Stimulated activated CD8-positive, alpha-beta memory T cell treated with anti-CD3 and anti-CD28 coated beads, Interleukin-4, amount 100 ng/mL, for 24 hours (primary cell): ENCODE data around the gene TRMT44.
"Not testable (repeated sequence)": the region's sequence is repeated elsewhere in the genome, so short reads cannot be mapped to it uniquely, and the experiment has no call there.

Experiments used
- DNase-seq: peaks from one replicate; pipeline ENCODE4 v3.0.0-alpha.2; 2020; ENCODE audit warnings: low read depth

Gene TRMT44

DNA sequence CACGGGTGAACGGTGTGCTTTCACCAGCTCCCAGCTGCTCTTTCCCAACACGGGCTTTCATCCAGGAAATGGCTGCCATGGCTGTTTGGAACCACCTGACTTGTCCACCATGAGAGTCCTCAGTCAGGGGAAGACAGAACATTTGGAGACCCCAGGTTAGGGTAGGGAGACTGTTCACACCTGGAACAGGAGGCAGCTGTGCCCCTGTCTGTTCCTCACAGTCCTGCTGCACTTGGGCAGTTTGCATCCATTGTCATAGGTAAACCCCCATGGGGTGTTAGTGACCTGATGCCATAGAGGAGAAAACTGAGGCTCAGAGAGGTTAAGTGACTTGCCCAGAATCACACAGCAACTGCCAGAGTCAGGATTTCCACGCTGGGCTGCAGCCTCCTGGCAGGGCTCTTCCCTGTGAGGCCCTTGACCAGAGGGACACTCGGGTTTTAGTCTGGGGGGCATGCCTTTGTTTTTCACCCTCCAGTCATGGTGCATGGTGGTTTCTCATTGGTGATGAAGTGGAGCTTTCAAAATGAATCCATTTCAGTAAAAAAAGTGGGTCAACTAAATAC lies 54.5 kb downstream of the TRMT44 start:
- no peak for DNase-seq

DNA sequence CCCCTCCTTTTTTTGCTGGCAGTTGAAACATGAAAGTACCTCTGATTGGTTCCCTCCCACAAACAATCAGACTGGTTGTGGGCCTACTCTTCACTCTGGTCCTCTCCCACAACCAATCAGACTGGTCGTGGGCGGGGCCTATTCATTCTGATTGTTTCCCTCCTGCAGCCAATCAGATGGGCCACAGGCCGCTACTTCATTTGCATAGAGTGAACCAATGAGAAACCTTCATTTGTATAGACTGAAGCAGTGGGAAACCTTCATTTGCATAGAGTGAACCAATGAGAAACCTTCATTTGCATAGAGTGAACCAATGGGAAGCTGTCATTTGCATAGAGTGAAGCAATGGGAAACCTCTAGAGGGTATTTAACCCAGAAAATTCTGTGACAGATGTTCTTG lies 55.2 kb downstream of the TRMT44 start:
- no peak for DNase-seq

GRCh38 chr4:8497762-8498161 lies 57.2 kb downstream of the TRMT44 start:
- no peak for DNase-seq

GRCh38 chr4:8500966-8501365 lies 60.4 kb downstream of the TRMT44 start:
- no peak for DNase-seq

- DNase-seq, result no peak
These were observed 61.2 kb downstream of the TRMT44 start for GRCh38 chr4:8501781-8502180.

- DNase-seq, result no peak
These were observed 61.8 kb downstream of the TRMT44 start for GRCh38 chr4:8502371-8502770.

GRCh38 chr4:8502836-8503585 lies 62.4 kb downstream of the TRMT44 start:
- no peak for DNase-seq

DNA sequence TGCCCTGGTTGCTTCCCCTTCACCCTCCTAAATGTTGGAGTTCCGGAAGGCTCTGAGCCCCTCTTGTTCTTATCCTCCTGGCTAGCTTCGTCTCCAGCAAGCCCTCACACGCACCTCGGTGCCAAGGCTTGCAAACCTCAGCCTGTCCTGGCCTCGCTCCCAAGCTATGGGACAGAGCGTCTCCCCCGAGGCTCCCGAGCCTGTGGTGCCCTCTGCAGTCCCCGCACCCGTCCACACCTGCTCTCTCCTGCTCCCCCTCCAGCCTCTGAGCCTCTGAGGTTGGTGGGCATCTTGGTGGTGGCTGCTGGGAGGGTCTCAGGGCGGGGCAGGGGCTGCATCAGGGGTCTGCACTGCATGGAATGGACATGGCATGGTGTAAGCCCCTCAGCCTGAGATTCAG lies 63.2 kb downstream of the TRMT44 start:
- no peak for DNase-seq

GRCh38 chr4:8504279-8505007 lies 63.9 kb downstream of the TRMT44 start:
- no peak for DNase-seq

- DNase-seq, result no peak
These were observed 64.7 kb downstream of the TRMT44 start for GRCh38 chr4:8505229-8505628.

- DNase-seq, result no peak
These were observed 65.4 kb downstream of the TRMT44 start for GRCh38 chr4:8506006-8506372.

GRCh38 chr4:8506373-8507195 lies 66.0 kb downstream of the TRMT44 start:
- no peak for DNase-seq

DNA sequence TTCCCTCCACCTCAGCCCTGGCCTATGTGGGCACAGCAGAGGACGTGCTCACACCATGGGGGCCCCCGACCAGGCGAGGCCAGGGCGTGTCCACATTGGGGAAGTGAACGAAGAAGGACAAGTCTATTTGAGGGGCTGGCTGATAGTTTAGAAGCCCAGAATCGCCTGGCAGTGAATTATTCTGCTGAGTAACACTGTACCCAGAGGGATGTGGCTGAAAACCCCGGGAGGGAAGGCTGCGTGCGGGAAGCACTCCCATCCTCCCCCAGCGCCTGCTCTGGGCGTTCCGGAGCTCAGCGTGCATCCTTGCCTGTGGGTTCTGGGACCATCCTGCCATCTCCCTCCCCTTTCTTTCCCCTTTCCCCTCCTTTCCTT lies 66.6 kb downstream of the TRMT44 start:
- no peak for DNase-seq

- no peak for DNase-seq
These were observed 67.0 kb downstream of the TRMT44 start for GRCh38 chr4:8507624-8508023.

GRCh38 chr4:8508266-8508665 lies 67.7 kb downstream of the TRMT44 start:
- no peak for DNase-seq

DNA sequence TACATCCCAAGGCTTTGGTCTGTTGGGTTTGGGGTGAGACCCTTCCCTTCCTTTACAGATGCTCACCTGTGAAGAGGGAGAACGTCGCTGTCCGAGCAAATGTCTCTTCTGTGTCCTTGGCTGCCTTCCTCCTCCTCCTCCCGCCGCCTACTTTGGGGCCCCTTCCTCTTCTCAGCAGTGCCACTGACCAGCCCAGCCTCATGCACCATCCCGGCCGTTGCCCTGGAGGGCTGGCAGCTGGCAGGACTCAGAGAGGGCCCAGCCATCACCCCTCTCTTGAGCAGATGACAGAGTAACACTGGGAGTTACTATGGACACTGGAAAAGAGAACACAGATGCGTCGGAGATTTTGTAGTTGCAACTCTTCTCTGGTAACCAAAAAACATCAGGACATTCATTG lies 68.2 kb downstream of the TRMT44 start:
- DNase-seq, result no peak

DNA sequence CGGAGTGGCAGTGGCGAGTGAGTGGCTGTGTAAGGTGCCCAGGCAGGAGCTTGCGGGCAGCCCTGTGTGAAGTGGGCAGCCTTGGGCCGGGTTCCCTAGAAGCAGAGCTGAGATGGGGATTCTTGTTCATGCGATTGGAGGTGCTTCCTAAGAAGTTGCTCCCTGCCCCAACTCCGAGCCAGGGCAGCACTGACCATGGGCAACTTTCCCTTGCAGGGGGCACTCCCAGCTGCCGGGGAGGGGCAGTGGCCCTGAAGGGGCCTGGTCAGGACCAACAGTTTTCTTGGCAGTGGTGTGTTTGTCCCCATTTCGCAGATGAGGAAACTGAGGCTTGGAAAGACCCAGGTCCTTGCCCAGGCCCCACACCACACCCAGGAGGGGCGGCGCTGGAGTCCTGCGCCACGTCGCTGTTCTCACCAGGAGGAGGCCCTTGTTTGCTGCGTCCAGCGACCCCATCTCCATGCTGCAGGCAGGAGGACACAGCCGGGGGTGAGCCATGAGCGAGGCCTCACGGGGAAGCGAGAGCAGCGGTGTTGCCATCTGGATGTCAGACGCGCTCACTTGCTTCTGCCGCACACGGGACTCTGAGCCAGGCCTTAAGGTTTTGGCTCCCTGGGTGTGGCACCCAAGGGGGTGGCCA lies 68.9 kb downstream of the TRMT44 start:
- no peak for DNase-seq

DNA sequence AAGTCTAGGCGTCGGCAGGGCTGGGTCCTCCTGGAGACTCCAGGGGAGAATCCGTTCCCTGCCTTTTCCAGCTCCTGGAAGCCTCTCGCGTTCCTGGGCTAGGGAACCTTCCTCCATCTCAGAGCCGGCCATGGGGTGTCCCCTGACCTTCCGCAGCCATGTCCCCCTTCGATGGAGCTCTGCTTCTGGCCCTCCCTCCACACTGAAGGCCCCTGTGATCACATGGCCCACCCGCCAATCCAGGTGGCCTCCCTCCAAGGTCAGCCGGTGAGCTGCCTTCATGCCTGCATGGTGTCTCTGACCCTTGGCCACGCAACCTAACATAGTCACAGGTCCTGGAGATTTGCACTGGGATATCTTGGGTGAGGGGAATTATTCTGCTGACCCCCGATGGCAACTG lies 69.6 kb downstream of the TRMT44 start:
- DNase-seq, result no peak

- no peak for DNase-seq
These were observed 70.2 kb downstream of the TRMT44 start for GRCh38 chr4:8510611-8511285.

- no peak for DNase-seq
These were observed 71.9 kb downstream of the TRMT44 start for GRCh38 chr4:8512510-8512909.

DNA sequence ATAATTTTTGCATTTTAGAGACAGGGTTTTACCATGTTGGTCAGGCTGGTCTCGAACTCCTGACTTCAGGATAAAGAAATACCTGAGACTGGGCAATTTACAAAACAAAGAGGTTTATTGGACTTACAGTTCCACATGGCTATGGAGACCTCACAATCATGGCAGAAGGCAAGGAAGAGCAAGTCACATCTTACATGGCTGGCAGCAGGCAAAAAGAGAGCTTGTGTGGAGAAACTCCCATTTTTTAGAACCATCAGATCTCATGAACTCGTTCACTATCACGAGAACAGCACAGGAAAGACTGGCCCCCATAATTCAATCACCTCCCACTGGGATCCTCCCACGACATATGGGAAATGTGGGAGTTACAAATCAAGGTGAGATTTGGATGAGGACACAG lies 72.5 kb downstream of the TRMT44 start:
- DNase-seq, result not testable (repeated sequence)

- no peak for DNase-seq
These were observed 73.4 kb downstream of the TRMT44 start for GRCh38 chr4:8513931-8514330.
